Activated CD4-positive, CD25-positive, alpha-beta regulatory T cell (primary cell): Measurements from ENCODE around the gene SOX5.
"Not testable (repeated sequence)": the region's sequence is repeated elsewhere in the genome, so short reads cannot be mapped to it uniquely, and the experiment has no call there.

ENCODE experiments used
- DNase-seq, 4 experiments: peaks; one replicate each; lab custom pipeline; 2025; lab: John Stamatoyannopoulos, UW

SOX5 gene

GRCh38 chr12:23540572-23540971 lies 408.9 kb downstream of the SOX5 start:
- no peak for DNase-seq

GRCh38 chr12:23536293-23536692 lies 413.2 kb downstream of the SOX5 start:
- DNase-seq, result no peak

- no peak for DNase-seq
These were observed 414.0 kb downstream of the SOX5 start for GRCh38 chr12:23535441-23535840.

- no peak for DNase-seq
These were observed 415.3 kb downstream of the SOX5 start for GRCh38 chr12:23534196-23534595.

GRCh38 chr12:23533699-23534098 lies 415.8 kb downstream of the SOX5 start:
- DNase-seq, result no peak

- DNase-seq, result no peak
These were observed 416.2 kb downstream of the SOX5 start for GRCh38 chr12:23533265-23533664.

GRCh38 chr12:23528316-23528715 lies 421.2 kb downstream of the SOX5 start:
- DNase-seq, result no peak

GRCh38 chr12:23525450-23526072 lies 423.9 kb downstream of the SOX5 start:
- no peak for DNase-seq

- no peak for DNase-seq
These were observed 426.1 kb downstream of the SOX5 start for GRCh38 chr12:23523339-23523738.

GRCh38 chr12:23519444-23519843 lies 430.0 kb downstream of the SOX5 start:
- DNase-seq, result not testable (repeated sequence)

- not testable (repeated sequence) for DNase-seq
These were observed 433.7 kb downstream of the SOX5 start for GRCh38 chr12:23515785-23516184.

- DNase-seq, result no peak
These were observed 439.0 kb downstream of the SOX5 start for GRCh38 chr12:23510484-23510883.

- DNase-seq, result not testable (repeated sequence)
These were observed 439.6 kb downstream of the SOX5 start for GRCh38 chr12:23509832-23510231.

GRCh38 chr12:23507785-23508184 lies 441.7 kb downstream of the SOX5 start:
- not testable (repeated sequence) for DNase-seq

- DNase-seq, result not testable (repeated sequence)
These were observed 443.7 kb downstream of the SOX5 start for GRCh38 chr12:23505736-23506135.

- no peak for DNase-seq
These were observed 444.6 kb downstream of the SOX5 start for GRCh38 chr12:23504641-23505399.

- no peak for DNase-seq
These were observed 445.4 kb downstream of the SOX5 start for GRCh38 chr12:23504043-23504442.

- no peak for DNase-seq
These were observed 445.9 kb downstream of the SOX5 start for GRCh38 chr12:23503544-23503943.

GRCh38 chr12:23502259-23502658 lies 447.2 kb downstream of the SOX5 start:
- no peak for DNase-seq

- DNase-seq, result no peak
These were observed 454.0 kb downstream of the SOX5 start for GRCh38 chr12:23495472-23495871.

- no peak for DNase-seq
These were observed 455.8 kb downstream of the SOX5 start for GRCh38 chr12:23493672-23494071.

- DNase-seq, result not testable (repeated sequence)
These were observed 458.4 kb downstream of the SOX5 start for GRCh38 chr12:23491029-23491428.

GRCh38 chr12:23488130-23488529 lies 461.3 kb downstream of the SOX5 start:
- DNase-seq, result no peak

- no peak for DNase-seq
These were observed 465.2 kb downstream of the SOX5 start for GRCh38 chr12:23484238-23484637.
